ENCODE results near the gene PPM1L.

PPM1L gene

GRCh38 chr3:160758929-160759577 lies 3.0 kb downstream of the PPM1L start:
- in situ Hi-C loops (cut with HindIII; ENCODE audit: low sequenced_read_pairs), result no loop called here

GRCh38 chr3:160763073-160763472 lies 7.0 kb downstream of the PPM1L start:
- in situ Hi-C loops (cut with HindIII; ENCODE audit: low sequenced_read_pairs), result no loop called here

- in situ Hi-C loops (cut with HindIII; ENCODE audit: low sequenced_read_pairs), result no loop called here
These were observed 9.2 kb downstream of the PPM1L start for GRCh38 chr3:160765211-160765610.

GRCh38 chr3:160768031-160768430 lies 12.0 kb downstream of the PPM1L start:
- in situ Hi-C loops (cut with HindIII; ENCODE audit: low sequenced_read_pairs), result no loop called here

- in situ Hi-C loops (cut with HindIII; ENCODE audit: low sequenced_read_pairs), result no loop called here
These were observed 12.9 kb downstream of the PPM1L start for GRCh38 chr3:160768918-160769317.

- in situ Hi-C loops (cut with HindIII; ENCODE audit: low sequenced_read_pairs), result no loop called here
These were observed 15.9 kb downstream of the PPM1L start for GRCh38 chr3:160771811-160772459.

- in situ Hi-C loops (cut with HindIII; ENCODE audit: low sequenced_read_pairs), result no loop called here
These were observed 17.7 kb downstream of the PPM1L start for GRCh38 chr3:160773722-160774121.

- in situ Hi-C loops (cut with HindIII; ENCODE audit: low sequenced_read_pairs), result no loop called here
These were observed 18.1 kb downstream of the PPM1L start for GRCh38 chr3:160774172-160774571.

GRCh38 chr3:160778480-160778879 lies 22.4 kb downstream of the PPM1L start:
- in situ Hi-C loops (cut with HindIII; ENCODE audit: low sequenced_read_pairs), result no loop called here

GRCh38 chr3:160779040-160779439 lies 23.0 kb downstream of the PPM1L start:
- in situ Hi-C loops (cut with HindIII; ENCODE audit: low sequenced_read_pairs), result no loop called here

GRCh38 chr3:160780245-160780644 lies 24.2 kb downstream of the PPM1L start:
- in situ Hi-C loops (cut with HindIII; ENCODE audit: low sequenced_read_pairs), result no loop called here

GRCh38 chr3:160781402-160781801 lies 25.4 kb downstream of the PPM1L start:
- in situ Hi-C loops (cut with HindIII; ENCODE audit: low sequenced_read_pairs), result no loop called here

- in situ Hi-C loops (cut with HindIII; ENCODE audit: low sequenced_read_pairs), result no loop called here
These were observed 25.8 kb downstream of the PPM1L start for GRCh38 chr3:160781863-160782262.

- in situ Hi-C loops (cut with HindIII; ENCODE audit: low sequenced_read_pairs), result no loop called here
These were observed 28.8 kb downstream of the PPM1L start for GRCh38 chr3:160784853-160785252.

- in situ Hi-C loops (cut with HindIII; ENCODE audit: low sequenced_read_pairs), result no loop called here
These were observed 34.7 kb downstream of the PPM1L start for GRCh38 chr3:160790726-160791125.

GRCh38 chr3:160792540-160792939 lies 36.5 kb downstream of the PPM1L start:
- in situ Hi-C loops (cut with HindIII; ENCODE audit: low sequenced_read_pairs), result no loop called here

- in situ Hi-C loops (cut with HindIII; ENCODE audit: low sequenced_read_pairs), result no loop called here
These were observed 37.8 kb downstream of the PPM1L start for GRCh38 chr3:160793722-160794252.

GRCh38 chr3:160796089-160796812 lies 40.2 kb downstream of the PPM1L start:
- in situ Hi-C loops (cut with HindIII; ENCODE audit: low sequenced_read_pairs), result no loop called here

- in situ Hi-C loops (cut with HindIII; ENCODE audit: low sequenced_read_pairs), result no loop called here
These were observed 40.8 kb downstream of the PPM1L start for GRCh38 chr3:160796813-160797164.

GRCh38 chr3:160797356-160797755 lies 41.3 kb downstream of the PPM1L start:
- in situ Hi-C loops (cut with HindIII; ENCODE audit: low sequenced_read_pairs), result no loop called here

GRCh38 chr3:160801386-160802118 lies 45.5 kb downstream of the PPM1L start:
- in situ Hi-C loops (cut with HindIII; ENCODE audit: low sequenced_read_pairs), result no loop called here

Data from endothelial cell of hepatic sinusoid (primary cell).